LNCaP clone FGC (cell line): Measurements from ENCODE around the gene DIP2A.

ENCODE experiments used
- DNase-seq: peaks from one replicate; pipeline ENCODE4 v3.0.0-alpha.2; 2011; ENCODE audit warnings: low read depth
- H3K4me3 ChIP-seq: 2 replicates; pipeline ENCODE4 v1.5.1; 2011; ENCODE audit warnings: mild to moderate bottlenecking, low read depth, low read length, control low read depth
- CTCF ChIP-seq: IDR thresholded peaks from 2 replicates; pipeline ENCODE4 v1.5.1; 2012; ENCODE audit warnings: mild to moderate bottlenecking; ENCODE audit not compliant: control insufficient read depth, insufficient read depth; ENCODE audit errors: extremely low read depth

Gene DIP2A

GRCh38 chr21:46421756-46422555 is 36.7 kb upstream of the DIP2A start:
- H3K4me3 ChIP-seq = no peak overlapping the region
- DNase-seq = no peak
- no peak for TF ChIP-seq CTCF

DNA sequence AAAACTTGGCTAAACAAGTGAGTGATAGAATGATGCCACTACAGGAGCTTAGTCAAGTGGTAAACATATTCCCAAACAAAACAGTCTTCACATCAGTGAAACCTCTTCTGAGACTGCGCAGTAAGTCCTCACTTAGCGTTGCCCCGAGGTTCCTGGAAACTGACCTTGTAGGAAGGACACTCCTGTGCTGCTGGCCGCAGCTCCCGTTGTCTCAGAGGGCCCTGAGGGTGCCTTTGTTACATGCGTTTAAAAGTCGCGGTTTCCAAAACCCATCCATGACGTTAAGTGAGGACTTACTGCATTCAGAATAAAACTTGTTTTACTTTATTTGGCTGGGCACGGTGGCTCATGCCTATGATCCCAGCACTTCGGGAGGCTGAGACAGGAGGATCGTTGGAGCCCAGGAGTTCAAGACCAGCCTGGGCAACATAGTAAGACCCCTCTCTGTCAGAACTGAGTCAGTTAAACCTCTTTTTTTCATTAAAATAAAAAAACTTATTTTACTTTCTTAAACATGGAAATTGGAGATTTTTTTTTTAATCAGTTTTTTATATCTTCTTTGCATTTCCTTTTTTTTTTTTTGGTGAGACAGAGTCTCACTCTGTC is 36.0 kb upstream of the DIP2A start:
- no peak for DNase-seq
- no peak for TF ChIP-seq CTCF
- H3K4me3 ChIP-seq = no peak overlapping the region

GRCh38 chr21:46423546-46424038 is 35.1 kb upstream of the DIP2A start:
- no peak overlapping the region for H3K4me3 ChIP-seq
- no peak for TF ChIP-seq CTCF
- no peak for DNase-seq

DNA sequence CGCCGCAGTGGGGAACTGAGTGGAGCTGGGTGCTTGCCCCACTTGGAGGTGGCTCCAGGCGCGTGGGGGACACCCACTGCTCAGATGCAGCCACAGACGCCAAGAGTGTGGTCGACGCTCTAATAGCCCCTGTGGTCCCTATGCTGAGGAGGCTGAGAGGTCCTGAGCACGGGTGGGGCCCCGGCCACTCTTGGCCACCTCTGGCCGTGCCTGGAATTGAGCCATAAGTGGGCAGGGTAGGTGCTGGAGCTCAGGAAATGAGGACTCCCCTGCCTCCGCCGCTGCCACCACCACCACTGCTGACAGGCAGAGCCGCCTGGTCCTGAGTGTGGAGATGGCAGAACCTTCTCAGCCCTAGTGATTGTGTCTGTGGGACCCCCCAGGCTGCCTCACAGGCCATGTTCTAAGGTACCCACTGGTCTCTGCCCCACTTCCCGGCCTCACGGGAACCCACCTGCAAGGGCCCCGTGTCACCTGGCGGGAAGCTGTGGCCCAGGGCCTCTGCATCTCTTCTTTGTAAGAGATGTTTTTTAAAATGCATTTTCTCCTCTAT is 34.6 kb upstream of the DIP2A start:
- no peak for DNase-seq
- no peak overlapping the region for H3K4me3 ChIP-seq
- TF ChIP-seq CTCF = no peak

DNA sequence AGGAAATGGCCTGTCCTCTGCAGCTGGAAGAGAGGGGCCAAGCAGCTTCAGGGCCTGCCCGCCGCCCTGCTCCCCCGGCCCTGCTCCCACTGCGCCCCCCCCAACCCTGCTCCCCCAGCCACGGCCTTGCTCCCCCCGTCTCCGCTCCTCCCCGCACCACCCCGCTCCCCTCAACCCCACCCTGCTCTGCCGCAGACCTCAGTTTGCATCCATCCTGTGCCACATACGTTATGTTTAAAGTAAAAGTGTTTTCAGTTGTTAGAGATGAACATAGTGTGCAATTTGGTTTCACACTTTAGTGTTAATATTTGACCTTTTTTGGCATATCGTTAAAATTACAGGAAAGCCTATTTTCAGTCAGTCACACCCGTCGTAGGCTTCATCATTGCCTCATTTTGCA is 34.1 kb upstream of the DIP2A start:
- H3K4me3 ChIP-seq = no peak overlapping the region
- DNase-seq = no peak
- TF ChIP-seq CTCF = no peak

DNA sequence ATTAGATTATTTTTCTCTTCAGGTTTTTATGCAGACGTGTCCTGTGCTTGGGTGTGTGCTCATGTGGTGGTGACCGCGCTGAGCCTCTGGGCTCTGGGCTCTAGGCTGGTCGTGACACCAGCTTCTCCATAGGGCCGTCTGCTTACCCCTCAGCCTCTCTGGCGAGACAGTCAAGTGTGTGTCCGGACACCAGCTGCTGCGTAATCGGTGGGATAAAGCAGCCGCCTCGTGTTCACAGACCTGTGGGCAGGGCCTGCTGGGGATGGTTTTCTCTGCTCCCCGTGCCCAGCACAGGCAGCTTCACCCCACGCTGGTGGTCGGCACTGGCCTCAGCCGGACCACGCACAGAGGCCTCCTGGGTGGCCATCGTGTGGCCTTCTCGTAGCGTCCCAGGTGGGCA is 33.6 kb upstream of the DIP2A start:
- TF ChIP-seq CTCF = no peak
- no peak for DNase-seq

More for the DNA sequence above, 33.6 kb upstream of the DIP2A start:
- no peak overlapping the region for H3K4me3 ChIP-seq
